Measurements from ENCODE around the gene ZNF414.
A peak's percentile ranks its signal among the peaks of the same experiment; 100 is the strongest.
"Not testable (repeated sequence)": the region's sequence is repeated elsewhere in the genome, so short reads cannot be mapped to it uniquely, and the experiment has no call there.

Gene ZNF414, protein sequence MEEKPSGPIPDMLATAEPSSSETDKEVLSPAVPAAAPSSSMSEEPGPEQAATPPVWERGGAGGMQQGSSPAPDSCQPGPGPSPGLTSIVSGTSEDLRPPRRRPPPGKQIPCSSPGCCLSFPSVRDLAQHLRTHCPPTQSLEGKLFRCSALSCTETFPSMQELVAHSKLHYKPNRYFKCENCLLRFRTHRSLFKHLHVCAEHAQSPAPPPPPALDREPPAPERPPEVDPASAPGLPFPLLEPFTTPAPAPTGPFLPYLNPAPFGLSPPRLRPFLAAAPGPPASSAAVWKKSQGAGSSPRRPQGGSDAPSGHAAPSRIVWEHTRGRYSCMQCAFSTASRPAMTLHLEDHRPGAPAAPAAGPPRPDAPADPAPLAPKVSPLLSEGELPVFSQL

DNA sequence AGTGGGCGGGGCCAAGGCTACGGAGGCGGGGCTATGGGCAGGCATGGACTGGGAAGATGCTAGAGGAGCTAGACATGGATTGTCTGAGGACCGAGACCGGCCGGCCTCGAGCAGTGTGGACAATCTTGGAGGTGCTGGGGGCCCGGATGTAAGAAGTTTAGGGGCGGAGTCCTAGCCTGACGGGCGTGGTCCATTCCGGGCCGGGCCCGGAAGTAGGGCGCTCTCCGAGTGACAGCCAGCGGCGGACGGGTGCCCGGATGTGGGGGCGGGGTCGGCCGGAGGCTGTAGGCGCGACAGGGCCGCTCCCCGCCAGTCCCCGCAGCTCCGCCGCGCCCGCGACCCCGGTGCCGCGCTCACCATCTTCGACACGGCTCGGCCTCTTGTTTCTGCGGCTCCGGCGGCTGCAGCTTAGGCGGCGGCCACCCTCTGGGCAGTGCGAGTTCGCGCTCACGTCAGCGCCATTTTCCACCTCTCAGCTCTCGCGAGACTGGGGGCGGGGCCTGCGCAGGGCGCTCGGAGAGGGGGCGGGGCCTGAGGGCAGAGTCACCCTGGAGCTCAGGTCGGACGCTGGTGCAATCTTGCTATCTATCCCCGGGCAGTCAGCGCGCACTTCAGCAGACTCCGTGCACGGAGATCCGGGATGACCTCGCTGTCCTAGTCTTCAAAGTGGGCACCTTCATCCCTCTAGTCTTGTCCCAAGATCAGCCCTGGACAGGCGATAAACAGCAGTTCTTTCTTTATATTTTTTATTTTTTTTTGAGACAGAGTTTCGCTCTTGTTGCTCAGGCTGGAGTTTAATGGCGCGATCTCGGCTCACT, at the start of gene ZNF414:
Gene ZNF414 (minus strand): TSS at position 481 of the 818 bp plus-strand sequence. CDS start 121 bp downstream, at position 360.
- peak; percentile 97 for DNase-seq (ENCODE audit: low spot score)

DNA sequence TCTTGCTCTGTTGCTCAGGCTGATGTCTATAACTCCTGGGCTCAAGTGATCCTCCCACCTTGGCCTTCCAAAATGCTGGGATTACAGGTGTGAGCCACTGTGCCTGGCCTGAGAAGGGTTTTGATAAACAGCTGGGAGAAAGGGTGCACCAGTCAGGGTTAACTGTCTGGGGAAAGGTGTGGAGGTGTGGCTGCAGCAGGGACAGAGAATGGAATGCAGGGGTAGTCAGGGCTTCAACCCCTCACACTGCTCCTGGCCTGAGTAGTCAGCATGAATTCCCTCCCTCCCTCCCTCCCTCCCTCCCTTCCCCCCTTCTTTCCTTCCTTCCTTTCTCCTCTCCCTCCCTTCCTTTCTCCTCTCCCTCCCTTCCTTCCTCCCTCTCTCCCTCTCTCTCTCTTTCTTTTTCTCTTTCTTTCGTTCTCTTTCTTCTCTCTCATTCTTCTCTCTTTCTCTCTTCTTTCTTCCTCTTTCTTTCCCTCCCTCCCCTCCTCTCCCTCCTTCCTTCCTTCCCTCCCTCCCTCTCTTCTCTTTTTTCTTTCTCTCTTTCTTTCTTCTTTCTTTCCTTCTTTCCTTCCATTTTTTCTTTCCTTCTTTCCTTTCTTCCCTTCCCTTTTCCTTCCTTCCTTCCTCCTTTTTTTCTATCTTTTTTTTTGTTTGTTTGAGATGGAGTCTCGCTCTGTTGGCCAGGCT, 47.3 kb upstream of the ZNF414 start:
- DNase-seq (ENCODE audit: low spot score): peak; percentile 24

DNA sequence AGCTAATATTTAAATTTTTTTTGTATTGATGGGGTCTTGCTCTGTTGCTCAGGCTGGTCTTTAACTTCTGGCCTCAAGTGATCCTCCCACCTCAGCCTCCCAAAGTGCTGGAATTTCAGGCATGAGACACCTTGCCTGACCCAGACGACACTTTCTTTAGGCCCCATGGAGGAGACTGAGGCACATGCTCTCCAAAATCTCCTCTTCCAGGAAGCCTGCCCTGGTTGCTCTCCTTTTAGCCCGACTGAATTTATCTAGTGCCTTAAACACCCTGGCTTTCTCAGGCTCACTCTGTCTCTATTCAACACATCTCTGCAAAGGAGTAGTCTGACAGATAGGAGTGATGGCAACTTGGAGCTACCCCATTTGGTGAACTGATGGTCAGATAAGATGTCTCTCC, 44.4 kb upstream of the ZNF414 start:
- DNase-seq (ENCODE audit: low spot score): no peak

DNA sequence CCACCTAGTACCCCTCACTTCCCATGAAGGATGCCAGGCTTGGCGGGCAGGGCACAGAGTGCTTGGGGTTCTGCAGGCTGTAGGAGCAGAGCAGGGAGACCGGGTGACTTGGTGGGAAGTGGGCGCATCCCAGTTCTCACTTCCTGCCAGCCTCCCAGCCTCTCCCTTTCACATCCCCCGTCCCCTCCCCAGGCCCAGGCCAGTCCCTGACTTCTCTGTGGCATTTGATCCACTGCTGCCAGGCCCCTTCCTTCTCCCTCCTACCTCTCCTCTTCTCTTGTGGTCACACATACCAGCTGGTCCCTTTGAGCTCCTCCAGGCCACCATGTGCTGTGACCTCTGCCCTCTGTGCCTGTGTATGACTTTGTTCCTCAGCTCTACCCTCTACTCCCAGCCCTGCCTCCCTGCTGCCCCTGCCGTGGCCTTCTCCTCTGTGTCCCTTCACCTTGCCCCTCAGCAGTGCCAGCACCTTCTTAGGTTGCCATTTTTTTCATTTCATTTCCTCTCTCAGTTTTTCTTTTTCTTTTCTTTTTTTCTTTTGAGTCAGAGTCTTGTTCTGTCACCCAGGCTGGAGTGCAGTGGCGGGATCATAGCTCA, 43.8 kb upstream of the ZNF414 start:
- peak; percentile 18 for DNase-seq (ENCODE audit: low spot score)

DNA sequence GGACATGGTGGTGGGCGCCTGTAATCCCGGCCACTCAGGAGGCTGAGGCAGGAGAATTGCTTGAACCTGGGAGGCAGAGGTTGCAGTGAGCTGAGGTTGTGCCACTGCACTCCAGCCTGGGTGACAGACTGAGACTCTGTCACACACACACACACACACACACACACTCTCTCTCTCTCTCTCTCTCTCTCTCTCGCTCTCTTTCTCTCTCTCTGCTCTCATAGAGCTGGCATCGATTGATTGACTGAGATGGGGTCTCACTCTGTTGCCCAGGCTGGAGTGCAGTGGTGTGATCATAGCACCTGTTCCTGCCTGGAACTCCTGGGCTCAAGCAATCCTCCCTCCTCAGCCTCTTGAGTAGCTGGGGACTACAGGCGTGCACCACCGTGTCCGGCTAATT, 39.8 kb upstream of the ZNF414 start:
- DNase-seq (ENCODE audit: low spot score): not testable (repeated sequence)

DNA sequence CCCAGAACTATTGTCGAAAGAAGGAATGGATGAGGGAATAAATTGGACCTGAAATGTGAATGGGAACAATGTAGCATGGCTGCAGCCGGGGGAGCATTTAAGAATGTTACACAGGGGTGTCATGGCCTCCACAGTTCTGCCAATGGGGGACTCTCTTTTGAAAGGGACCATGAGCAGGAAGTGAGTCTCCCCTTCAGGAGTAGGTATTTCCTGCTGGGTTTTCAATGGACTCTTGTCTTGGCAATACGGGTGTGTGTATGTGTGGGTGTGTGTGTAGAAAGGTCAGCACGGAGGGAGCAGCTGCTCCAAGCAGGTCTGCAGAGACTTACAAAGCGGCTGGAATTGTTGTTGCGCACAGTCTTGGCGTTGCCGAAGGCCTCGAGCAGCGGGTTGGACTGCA, 38.8 kb upstream of the ZNF414 start:
- peak; percentile 58 for DNase-seq (ENCODE audit: low spot score)

DNA sequence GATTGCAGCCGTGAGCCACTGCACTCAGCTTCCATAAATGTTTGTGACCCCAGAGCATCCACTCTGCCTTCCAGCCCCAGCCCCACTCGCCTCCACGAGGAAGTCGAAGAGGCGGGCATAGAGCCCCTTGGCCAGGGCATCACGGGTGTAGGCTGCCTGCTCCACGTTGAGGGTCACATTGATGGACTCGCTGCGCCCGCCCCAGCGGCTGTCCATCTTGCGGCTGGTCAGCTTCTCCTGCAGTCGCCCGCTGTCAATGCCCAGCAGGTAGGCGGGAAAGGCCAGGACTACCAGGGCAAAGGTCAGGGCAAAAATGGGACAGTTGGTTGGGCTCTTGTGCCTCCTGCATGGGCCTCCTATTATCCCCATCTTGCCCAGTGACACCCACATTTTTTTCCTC, 36.1 kb upstream of the ZNF414 start:
- no peak for DNase-seq (ENCODE audit: low spot score)

DNA sequence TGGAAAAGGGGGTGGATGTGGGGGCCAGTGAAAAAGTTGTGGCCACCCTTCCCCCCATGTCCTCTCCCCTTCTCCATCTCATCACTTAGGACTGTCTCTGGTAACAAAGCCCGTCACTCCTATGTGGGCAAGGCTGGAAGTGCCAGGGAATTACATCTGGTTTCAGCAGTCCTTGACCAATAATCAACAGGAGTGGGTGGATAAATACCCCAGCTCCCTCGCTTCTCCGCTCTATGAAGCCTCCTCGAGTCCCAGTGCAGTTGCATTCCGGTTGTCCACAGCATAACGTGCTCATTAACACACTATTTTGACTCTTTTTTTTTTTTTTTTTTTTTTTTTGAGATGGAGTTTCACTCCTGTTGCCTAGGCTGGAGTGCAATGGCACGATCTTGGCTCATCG, 31.8 kb upstream of the ZNF414 start:
- DNase-seq (ENCODE audit: low spot score): no peak

DNA sequence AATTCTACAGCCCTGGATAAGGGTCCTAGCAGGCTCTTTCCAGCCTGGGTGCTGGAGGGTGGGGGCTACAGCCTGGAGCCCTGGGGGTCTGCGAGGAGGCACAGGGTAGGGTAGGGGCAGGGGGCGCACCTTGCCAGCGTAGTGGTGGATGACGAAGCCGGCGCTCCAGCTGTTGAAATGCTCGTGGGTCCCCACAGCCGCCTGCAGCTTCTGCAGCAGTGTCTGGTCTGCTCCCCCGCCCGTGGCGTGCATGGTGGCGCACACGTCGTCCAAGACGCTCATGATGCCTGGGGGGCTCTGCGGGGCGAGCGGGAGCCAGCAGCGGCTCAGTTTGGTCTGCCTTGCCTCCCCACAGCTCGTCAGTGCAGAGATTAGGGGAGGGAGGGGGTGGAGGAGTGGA, 30.2 kb upstream of the ZNF414 start:
- no peak for DNase-seq (ENCODE audit: low spot score)

DNA sequence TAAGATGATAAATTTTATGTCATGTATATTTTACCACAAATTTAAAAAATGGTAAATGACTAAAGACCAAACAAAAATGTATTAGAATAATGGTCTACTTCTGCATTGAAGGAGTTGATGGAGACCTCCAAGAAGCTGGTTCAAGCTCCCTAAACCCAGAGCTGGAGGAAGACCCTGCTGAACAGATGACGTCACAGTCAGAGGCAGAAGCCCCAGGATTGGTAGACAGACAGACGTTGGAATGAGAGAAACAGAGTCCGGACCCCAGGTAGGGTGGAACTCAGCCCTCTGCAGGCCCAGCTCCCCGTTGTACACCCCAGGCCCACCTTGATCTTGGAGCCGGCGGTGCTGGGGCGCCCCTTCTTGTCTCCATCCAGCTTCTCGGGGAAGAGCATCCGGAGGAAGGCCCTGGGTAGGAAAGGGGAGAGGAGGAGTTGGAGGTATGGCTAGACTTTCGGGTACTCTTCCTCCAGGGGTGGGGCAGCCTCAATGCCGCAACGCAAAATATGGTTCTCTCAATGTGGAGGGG, 25.7 kb upstream of the ZNF414 start:
- no peak for DNase-seq (ENCODE audit: low spot score)

DNA sequence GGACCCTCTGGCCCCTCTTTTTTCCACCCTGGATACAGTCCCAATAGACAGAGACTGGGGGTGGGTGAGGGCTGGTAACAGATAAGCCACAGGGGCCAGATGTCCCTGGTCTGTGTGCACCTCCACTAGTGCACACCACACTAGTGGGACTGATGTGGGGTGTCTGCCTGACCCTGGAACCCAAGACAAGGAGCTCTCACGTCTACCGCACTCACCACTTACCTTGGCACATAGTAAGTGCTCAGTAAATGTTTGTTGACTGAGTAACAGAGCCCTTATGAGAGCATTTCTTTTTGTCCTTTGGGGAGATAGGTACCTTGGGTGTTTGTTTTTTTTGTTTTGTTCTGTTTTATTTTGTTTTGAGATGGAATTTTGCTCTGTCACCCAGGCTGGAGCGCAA, 23.1 kb upstream of the ZNF414 start:
- no peak for DNase-seq (ENCODE audit: low spot score)

DNA sequence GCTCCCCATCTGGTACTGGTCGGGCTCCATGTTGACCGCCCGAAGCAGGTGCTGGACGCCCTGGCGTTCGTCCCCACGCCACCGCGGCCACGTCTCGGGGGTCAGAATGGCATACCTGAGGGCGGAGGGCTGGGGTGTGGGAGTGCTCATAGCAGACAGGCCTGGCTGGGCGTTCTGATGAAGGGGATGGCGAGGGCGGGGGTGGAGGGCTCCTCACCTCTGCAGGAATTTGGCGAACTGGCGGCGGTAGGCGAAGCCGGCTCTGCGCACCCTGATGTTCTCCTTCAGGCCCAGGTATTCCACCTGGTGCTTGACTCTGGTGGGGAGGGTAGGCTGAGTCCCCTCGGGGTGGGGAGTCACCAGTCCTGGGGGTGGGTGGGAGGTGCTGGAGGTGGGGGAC, 22.3 kb upstream of the ZNF414 start:
- DNase-seq (ENCODE audit: low spot score): no peak

DNA sequence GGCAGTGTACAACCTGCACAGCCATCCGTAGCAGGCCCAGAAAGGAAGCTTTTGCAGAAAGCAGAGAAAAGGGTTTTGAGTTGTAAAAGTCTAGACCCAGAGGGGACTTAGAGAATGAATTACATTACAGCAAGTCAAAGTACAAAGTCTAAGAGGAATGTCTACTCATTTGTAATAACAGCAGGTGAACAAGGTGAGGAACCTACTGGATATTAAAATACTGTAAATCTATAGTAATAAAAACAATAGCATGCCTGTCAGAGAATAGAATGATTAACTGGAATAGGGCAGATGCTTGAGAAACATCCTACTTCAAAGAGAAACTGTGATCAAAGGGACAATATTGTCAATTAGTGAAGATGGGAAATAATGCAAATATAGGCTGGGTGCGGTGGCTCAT, 18.3 kb upstream of the ZNF414 start:
- no peak for DNase-seq (ENCODE audit: low spot score)

DNA sequence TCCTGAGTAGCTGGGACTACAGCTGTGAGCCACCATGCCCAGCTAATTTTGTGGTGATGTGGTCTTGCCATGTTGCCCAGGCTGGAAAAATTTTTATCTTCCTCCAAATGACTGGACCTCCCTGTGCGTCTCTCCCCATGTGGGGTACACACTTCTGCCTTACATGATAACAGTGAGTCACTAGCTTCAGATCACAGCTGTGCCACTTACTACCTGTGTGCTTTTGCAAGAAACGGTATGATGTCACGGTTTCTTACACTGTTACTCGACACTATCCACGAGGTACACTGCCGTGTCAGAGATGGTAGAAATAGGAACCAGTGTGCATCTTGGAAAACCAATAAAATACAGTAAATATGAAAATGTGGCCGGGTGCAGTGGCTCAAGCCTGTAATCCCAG, 17.5 kb upstream of the ZNF414 start:
- no peak for DNase-seq (ENCODE audit: low spot score)

DNA sequence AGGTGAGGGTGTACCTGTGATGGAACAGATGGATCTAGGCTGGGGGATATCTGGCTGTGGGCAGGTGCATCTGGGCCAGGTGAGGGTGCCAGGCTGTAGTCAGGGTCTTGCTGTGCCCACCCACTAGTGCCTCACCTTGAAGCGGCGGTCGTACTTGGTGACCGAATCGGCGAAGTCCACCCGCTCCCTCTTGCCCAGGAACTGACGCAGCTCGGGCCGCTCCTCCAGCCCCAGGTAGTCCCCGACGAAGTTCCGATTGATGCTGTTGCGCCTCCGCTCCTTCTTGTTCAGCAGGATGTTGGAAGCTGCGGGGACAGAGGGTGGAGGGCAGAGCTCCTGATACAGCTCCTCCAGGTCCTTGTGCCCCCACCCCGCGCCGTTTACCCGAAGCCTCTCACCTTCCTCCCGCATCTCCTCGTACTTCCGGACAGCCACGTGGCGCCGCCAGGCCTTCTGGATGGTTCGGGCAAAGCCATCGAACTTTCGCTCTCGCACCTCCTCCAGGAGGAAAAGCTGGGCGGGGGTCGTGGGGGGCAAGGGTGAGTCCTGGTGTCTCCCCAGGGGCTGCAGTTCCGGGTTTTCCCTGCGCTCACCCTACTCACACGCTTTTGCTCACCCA, 16.2 kb upstream of the ZNF414 start:
- no peak for DNase-seq (ENCODE audit: low spot score)

DNA sequence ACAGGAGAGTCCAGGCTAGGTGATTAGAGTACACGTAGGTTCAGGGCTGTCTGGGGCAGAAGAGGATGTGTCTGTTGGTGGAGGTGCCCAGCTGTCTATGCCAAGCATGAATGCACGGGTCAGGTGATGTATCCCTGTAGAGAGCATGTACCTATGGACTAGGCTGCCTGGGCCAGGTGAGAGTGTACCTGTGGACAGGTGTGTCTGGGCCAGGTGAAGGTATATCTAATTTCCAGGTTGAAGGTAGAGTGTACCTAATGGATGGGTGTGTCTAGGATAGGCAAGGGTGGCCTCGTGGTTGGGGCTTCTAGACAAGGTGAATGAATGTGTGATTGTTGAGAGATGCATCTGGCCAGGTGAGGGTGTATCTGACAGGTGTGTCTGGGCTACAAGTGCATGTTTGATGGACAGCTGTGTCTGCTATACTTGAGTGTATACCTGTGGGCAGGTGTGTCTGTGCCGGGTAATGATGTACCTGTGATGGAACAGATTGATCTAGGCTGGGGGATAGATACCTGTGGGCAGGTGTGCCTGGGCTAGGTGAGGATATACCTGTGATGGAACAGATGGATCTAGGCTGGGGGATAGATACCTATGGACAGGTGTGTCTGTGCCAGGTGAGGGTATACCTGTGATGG, 15.5 kb upstream of the ZNF414 start:
- no peak for DNase-seq (ENCODE audit: low spot score)

DNA sequence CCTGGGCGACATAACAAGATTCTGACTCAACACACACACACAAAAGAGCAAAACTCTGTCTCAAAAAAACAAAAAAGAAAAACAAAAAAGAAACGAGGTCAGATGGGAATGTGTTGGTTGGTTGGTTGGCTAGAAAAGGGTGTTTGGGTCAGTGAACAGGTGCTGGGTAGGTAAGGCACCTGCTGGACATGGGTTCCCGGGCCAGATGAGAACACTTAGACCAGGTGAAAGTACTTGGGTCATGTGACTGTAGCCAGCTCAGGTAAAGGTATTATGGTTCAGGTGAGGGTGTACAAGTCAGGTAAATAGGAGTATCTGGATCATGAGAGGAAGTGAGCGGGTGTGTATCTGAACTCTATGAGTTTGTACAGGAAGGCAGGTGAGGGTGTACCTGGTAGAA, 14.5 kb upstream of the ZNF414 start:
- no peak for DNase-seq (ENCODE audit: low spot score)

DNA sequence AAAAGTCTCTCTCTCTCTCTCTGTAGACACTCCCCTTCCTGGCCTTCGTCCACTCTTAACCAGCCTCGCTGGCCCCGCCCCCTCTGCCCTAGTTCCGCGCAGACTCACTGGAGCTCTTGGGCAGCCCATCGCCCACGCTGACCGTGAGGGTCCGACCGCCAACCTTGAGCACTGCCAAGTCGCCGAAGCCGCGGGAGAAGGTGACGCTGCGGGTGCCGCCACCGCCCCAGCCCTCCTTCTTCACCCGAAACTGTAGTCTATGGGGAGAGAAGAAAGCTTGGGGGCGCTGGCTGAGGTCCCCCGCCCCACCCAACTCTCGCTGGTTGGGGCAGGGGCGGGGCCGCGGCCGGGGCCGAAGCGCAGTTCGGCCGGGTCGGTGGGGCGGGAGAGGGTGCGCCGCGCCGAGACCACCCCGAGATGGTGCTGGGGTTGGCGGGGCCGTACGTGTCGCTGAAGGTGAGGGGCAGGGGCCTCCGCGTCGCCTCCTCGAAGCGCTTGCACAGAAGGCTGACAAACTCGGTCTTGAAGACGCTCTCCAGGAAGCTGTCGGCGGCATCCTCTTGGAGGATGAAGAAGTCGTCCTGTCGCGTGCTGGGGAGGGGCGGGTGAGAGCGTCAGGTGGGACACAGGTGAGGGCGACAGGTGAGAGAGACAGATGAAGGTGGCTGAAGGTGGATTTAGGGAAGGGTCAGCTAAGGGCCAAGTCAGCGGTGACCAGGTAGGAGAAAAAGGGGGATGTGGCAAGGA, 12.6 kb upstream of the ZNF414 start:
- peak; percentile 90 for DNase-seq (ENCODE audit: low spot score)

DNA sequence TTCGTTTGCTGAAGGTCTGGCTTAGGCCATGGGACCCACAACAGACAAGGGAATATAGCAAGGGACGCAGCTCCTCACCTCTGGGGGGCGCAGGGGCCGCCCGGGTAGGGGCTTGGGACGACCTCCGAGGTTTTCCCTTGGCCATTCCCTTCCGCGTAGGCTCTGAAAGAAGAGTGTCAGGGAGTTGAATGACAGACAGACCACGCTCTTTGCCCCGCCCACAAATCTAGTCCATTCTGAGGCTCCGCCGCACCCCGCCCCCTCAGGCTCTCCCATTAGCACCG, 11.4 kb upstream of the ZNF414 start:
- no peak for DNase-seq (ENCODE audit: low spot score)

DNA sequence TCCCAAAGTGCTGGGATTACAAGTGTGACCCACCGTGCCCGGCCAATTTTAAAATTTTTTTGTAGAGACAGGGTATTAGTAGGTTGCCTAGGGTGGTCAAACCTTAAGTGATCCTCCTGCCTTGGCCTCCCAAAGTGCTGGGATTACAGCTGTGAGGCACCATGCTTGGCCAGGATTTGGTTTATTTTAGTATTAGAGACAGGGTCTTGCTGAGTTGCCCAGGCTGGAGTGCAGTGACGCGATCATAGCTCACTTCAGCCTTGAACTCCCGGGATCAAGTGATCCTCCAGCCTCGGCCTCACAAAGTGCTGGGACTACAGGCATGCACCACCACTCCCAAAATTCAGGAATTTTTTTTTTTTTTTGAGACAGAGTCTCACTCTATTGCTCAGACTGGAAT, 5.4 kb upstream of the ZNF414 start:
- no peak for DNase-seq (ENCODE audit: low spot score)

DNA sequence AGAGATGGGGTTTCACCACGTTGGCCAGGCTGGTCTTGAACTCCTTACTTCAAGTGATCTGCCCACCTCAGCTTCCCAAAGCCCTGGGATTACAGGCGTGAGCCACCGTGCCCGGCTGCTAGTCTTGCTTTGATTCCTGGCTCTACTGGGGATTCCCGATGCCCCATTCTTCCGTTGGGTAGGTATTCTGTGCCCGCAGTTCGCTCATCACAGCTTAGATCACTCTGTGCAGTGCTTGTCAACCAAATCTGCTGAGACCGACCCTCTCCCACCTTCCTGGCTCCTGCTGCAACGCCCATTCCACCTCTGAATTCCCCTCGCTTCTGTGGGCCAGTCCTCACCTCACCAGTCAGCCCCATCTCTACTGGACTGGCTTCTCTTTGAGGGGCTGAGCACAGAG, 4.6 kb upstream of the ZNF414 start:
- no peak for DNase-seq (ENCODE audit: low spot score)

Measured in D341Med (cell line).